T-helper 2 cell (primary cell): ENCODE measurements around the gene ADRA2B.
"Not testable (repeated sequence)": the region's sequence is repeated elsewhere in the genome, so short reads cannot be mapped to it uniquely, and the experiment has no call there.

ENCODE experiments used
- DNase-seq, 5 experiments: peaks; one replicate each; pipeline versions ENCODE4 v3.0.0 to v3.0.0-alpha.2; 2012 to 2022

The ADRA2B gene

DNA sequence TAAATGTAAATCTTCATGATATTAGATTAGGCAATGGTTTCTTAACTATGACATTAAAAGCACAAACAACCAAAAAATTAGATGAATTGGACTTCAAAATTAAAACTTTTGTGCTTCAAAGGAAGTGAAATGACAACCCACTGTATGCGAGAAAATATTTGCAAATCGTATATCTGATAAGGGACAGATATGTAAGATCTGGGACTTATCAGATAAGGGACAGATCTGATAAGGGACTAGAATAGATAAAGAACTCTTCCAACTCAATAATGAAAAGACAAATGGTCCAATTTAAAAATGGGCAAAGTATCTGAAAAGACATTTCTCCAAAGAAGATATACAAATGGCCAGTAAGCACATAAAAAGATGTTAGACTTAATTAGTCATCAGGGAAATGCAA, 29.2 kb downstream of the ADRA2B start:
- no peak for DNase-seq

DNA sequence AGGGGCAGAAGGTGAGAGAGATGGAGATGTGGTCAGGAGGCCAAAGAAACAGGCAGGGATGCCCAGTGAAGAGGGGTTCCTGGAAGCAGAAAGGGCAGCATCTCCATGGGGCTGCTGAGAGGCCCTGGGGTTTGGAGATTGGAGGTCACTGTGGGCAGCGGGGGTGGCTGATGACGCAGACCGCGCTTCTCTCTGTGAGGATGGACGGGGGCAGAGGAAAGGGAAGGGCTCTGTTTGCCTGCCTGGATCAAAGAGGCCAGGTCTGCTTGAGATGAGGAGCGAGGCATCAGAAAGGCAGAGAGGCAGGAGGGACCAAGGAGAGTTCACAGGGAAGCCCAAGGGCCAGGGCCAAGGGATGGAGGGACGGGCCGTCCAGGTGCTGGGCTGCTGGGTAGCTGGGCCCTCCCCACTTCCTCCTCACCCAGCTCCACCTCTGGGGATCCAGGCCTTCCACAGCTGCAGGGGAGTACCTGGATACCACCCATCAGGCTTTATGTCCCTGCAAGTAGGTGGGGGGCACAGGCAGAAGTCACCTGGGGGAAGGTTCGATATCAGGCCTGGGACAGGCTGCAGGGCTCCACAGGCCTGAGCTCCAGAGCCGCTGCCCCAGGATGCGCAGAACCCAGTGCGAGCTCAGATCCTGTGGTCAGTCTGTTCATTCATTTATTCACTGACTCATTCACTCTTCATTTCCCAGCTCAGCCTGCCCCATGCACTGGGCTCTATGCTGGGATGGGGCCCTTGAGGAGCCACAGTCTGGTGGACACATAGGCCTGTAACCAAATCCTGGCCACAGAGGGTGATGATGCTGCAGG, 30.6 kb downstream of the ADRA2B start:
- no peak for DNase-seq

DNA sequence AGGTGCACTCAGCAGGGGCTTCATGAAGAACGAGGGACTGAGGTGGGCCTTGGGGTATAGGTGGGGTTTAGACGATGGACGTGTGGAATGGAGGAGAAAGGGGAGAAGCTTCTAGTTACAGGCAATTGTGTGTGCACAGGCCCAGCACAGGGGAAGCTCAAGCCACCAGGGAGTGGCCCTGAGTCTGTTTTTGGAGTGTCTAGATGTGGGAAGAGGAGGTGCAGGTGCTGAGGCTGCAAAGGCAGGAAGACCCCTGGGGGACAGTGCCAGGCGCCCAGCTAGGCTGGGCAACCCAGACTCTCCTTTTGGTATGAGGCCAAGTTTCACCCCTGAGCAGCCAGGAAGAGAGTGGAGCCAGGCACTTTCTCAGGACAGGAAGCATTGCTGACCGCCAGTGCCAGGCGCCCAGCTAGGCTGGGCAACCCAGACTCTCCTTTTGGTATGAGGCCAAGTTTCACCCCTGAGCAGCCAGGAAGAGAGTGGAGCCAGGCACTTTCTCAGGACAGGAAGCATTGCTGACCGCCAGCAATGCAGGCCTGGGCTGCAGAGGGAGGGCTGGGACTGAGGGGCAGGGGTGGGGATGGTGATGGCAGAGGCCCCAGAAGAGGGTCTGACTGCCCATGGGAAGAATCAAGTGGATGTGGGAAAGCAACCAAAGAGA, 31.4 kb downstream of the ADRA2B start:
- DNase-seq = not testable (repeated sequence)

- no peak for DNase-seq
Observed at GRCh38 chr2:96083989-96084857, 32.1 kb downstream of the ADRA2B start.

DNA sequence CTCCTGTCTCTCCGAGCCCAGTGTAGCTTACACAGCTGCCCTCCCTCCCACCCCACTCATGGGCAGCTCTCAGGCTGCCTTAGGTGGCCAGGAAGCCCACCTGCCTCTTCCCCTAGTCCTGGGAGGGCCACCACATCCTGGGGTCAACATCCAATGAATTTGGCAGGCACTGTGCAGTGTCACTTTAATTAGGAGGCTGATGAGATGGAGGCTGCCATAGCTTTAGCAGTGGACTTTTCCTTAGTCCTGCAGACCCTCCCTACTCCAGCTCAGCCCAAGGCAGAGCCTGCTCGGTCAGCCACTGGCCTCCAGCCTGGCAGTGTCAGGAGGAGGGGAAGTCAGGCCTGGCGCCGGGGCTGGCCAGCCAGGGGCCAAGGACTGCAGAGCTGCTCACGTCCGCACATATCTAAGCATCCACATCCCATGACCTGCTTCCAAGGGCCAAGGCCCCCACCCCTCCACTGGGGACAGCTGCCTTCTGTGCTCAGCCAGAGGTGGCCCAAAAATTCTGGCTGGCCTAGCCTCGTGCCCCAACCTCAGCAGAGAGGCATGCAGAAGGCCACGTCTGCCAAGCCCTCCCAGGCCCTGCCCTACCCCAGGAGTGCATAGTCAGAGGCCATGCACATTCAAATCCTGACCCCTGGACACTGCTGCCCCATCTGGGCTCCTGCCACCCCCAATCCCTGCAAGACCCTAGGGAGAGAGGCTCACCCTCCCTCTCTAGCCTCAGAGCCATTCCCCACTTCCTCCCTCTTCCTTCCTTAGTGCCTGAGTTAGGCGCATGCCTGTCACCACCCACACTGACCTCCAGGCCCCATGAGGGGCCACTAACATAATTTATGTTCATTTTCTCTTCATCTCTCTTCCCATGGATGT, 33.1 kb downstream of the ADRA2B start:
- no peak for DNase-seq

DNA sequence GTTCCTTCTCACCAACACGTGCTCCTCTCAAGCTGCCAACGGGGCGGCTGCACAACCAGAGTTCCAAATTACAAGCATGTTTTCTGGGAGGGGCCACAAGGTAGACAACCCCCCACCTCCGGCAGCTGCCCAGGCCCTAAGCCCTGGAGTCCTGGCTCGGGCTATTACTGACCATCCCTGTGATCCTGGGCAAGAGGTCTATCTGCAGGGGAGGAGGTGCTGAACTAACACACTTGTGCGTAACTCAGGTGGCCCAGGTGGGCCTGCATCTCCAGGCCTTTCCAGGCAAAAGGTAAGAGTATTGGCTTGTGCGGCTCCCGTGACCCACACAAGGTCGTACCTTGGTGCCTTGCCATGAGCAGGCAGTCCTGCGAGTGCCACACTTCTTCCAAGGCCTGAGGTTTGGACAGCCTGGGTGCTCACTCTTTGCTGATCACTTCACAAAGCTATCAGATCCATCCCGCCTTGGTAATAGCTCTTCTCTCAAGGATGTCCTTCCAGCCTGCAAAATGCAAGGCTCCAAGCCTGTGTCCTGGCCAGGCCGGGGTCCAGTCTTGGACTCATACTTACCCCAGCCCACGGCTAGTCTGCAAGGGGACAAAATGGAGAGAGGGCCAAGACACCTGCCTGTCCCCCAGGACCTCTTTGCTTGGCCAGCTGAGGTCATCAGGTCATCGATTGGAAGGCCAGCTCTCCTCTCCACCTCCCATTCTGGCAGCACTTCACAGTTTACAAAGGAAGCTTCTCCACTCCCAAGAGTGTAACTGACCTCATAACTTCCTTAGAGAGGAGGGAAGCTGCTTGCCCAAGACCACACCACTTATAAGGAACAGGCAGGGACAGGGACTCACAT, 33.9 kb downstream of the ADRA2B start:
- no peak for DNase-seq

- DNase-seq = no peak
Observed at GRCh38 chr2:96081042-96081441, 35.3 kb downstream of the ADRA2B start.

- DNase-seq = no peak
Observed at GRCh38 chr2:96075199-96075771, 41.1 kb downstream of the ADRA2B start.

DNA sequence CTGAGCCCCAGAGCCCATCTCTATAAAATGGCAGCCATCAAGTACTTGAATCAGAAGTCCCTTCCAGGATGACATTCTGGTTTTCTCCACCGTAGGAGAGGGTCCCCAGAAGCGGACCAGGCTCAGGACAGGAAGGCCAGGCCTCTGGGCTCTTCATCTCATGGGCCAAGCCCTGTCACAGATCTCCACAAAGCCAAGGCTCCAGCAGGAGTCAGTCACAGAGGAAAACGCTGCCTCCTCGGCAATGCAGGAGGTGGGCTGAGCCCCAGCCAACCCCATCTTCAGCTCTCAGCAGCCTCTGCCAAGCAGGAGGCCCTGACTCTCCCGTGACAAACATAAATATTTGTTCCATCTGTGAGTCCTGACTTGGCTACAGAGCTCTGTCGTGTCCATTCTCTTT, 42.2 kb downstream of the ADRA2B start:
- DNase-seq = no peak

DNA sequence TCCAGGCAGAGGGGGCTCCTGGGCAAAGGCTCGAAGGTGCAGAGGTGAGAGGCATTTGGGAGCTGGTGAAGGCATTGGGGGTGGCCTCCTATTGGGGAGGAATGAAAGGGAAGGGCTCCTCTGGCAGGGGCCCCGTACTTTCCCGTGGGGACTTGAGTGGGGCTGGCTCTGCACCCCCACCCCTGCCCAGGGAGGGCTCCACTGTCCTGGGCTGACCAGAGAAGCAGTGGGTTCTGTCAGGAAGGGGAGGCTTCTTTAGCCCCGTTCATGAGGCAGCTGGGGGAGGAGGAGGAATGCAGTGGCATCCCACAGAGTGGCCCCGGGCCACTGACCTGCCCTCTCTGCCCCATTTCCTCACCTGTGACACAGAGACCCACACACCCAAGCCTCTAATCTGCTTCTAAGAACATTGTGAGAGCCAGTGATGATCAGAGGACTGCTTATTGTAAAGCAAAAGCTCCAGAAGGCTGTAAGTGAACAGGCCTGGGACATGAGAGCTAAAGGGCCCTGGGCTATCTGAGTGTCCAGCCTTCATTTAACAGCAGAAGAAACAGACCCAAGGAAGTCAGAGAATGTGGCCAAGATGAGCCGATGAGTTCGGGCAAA, 43.1 kb downstream of the ADRA2B start:
- no peak for DNase-seq

GRCh38 chr2:96072746-96073145, 43.6 kb downstream of the ADRA2B start:
- DNase-seq = no peak

DNA sequence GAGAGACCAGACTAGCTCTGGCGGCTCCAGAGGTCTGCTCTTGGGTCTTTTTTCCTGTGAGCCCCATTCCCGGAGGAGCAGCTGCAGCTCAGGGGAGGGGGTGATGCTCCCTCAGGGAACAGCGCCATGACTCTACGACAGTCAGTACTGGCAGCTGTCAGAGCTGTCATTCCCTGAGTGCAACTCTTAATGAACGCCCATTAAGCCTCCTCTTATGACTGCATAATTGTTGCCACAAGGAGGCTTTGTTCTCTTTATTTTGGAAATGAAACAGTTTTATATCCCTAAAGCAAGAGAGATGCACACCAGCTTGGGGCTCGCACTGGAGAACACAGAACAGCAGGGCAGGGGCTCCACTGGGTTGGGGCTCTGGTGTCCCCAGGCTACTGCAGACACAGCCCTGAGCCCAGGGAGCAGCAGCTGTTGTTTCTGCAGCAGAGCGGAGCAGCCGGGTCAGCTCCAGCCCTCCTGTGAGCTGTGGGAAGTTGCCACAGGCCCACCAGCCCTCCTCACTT, 44.3 kb downstream of the ADRA2B start:
- not testable (repeated sequence) for DNase-seq

- not testable (repeated sequence) for DNase-seq
Observed at GRCh38 chr2:96071087-96071976, 45.0 kb downstream of the ADRA2B start.

GRCh38 chr2:96070351-96070750, 46.0 kb downstream of the ADRA2B start:
- not testable (repeated sequence) for DNase-seq

DNA sequence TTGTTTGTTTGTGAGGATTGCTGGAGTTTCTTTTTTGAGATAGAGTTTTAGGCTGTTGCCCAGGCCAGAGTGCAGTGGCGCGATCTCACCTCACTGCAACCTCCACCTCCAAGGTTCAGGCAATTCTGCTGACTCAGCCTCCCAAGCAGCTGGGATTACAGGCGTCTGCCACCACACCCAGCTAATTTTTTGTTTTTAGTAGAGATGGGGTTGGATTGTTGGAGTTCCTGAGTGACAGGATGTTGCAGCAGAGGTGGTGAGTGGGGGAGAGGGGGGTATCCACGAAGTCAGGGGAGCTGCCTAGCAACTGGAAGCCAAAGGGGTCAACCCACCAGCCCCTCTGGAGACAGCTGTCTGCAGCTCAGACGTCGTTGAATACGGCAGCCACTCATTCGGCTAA, 46.5 kb downstream of the ADRA2B start:
- DNase-seq = not testable (repeated sequence)

DNA sequence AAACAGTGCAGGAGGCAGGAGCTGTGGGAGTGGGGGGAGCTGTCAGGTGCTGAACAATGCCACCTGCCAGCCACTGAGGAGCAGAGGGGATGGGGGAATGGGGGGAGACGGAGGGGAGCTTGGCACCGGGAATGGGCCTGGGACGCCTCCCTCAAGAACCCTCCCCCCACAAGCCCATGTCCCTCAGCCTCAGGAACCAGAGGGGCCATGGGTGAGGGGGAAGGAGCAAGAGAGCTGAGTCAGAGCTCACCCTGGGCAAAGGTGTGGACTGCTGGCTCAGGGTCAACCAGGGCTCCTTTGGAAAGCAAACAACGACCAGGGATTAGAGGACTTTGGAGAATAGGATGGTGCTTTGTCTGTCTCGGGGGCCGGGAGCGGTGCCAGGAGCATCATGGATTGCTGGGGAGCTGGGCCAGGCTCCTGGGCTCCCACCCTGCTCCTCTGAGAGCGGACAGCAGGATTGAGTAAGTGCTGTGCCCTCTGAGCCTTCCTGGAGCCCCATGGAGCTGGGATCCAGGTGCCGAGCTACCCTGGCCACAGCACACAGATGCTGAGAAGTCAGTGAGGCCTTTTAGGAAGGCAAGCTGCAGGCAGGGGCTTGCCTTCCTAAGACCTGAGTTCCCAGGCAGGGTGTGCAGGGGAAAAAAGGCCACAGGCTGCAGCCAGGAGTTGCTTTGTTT, 48.3 kb downstream of the ADRA2B start:
- DNase-seq = not testable (repeated sequence)

DNA sequence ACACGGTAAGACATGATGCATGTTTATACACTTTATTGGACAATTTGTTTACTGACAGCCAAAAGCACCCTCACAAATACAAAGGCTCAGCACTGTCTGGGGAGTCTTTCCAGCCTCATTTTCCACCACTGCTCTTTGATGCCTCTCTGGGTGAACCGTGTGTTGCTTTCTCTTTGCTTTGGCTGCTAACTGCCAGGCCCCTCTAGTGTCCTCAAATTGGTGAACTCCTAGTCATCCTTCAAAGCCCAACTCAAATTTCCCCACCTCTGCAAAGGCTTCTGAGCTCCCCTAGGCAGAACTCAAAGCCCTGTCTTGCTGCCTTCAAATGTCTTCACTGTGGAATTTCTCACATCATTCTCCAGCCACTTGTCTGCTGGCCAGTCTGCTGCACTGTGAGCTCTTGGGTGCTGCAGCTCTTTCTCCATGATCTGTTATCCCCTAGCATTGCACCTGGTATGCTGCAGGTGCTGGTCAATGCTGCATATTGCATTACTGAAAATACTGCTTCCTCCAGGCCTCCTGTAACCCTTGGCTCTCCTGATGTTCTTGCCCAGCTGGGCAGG, 49.2 kb downstream of the ADRA2B start:
- not testable (repeated sequence) for DNase-seq

GRCh38 chr2:96066511-96066910, 49.9 kb downstream of the ADRA2B start:
- DNase-seq = not testable (repeated sequence)
